HFFc6 (cell line): ENCODE data around the gene EME1. TPM values are rescaled to one million over a fixed set of nuclear protein-coding genes. Genes with fewer than 3 reads are reported as not detected.

Experiments
- DNase-seq: peaks from one replicate; pipeline ENCODE4 v3.0.0-alpha.2; 2018
- H3K27ac Mint-ChIP-seq: 2 replicates; pipeline ENCODE4 v1.8.0; 2020; ENCODE audit warnings: mild to moderate bottlenecking, mixed read lengths
- H3K27me3 Mint-ChIP-seq: 2 replicates; pipeline ENCODE4 v1.8.0; 2021; ENCODE audit warnings: mild to moderate bottlenecking, moderate library complexity, mixed read lengths; ENCODE audit not compliant: insufficient read depth
- H3K36me3 Mint-ChIP-seq: 2 replicates; pipeline ENCODE4 v1.8.0; 2021; ENCODE audit warnings: low read depth, mixed read lengths
- H3K4me1 Mint-ChIP-seq: 2 replicates; pipeline ENCODE4 v1.8.0; 2020; ENCODE audit warnings: low read depth, mixed read lengths
- H3K4me3 Mint-ChIP-seq: 2 replicates; pipeline ENCODE4 v1.8.0; 2020; ENCODE audit warnings: mild to moderate bottlenecking, moderate library complexity, mixed read lengths
- H3K9me3 Mint-ChIP-seq: 2 replicates; pipeline ENCODE4 v1.8.0; 2020; ENCODE audit warnings: mild to moderate bottlenecking, mixed read lengths
- CTCF ChIP-seq: fragments of 200-600 bp; sonication (generic); IDR thresholded peaks from 2 replicates; pipeline ENCODE4 v1.5.0; 2021; ENCODE audit warnings: antibody characterized with exemption, mild to moderate bottlenecking
- total RNA-seq, 6 experiments: library from RNA; stranded (reverse); fragmentation: NEBNext Ultra II Directional; extraction: Animal tissue kit (Norgen Biotek cat#: 25700); gene quantifications; 2 replicates in 1 of 6; 3 replicates in 5 of 6; pipeline ENCODE4 v1.2.3, GENCODE V29; 2021

EME1 gene
- total RNA-seq, 6 experiments from 2014 or later, result 3.3 to 7.7 (median 6.5) TPM

- Mint-ChIP-seq H3K27me3 (peaks cover 2% of the 10 kb centered on the region; the same call in 1 of the 2 replicates), H3K4me3 (peak overlapping the region; percentile 99), H3K36me3 (peaks cover 27% of the 10 kb centered on the region), H3K9me3 (no peaks in the 10 kb centered on the region), H3K4me1 (peaks cover 33% of the 10 kb centered on the region), H3K27ac (peak overlapping the region; percentile 99; the same call in 1 of the 2 replicates)
- no peak for DNase-seq
- no peak for TF ChIP-seq CTCF
These were observed 676 bp downstream of the EME1 start for GRCh38 chr17:50373705-50374104.

- peaks cover 34% of the 10 kb centered on the region for H3K4me1 Mint-ChIP-seq
- H3K36me3 Mint-ChIP-seq, result peaks cover 24% of the 10 kb centered on the region
- DNase-seq, result no peak
- H3K27me3 Mint-ChIP-seq, result peaks cover 2% of the 10 kb centered on the region
- no peak overlapping the region; the same call in 1 of the 2 replicates for H3K27ac Mint-ChIP-seq
- TF ChIP-seq CTCF, result no peak
- no peak overlapping the region for H3K4me3 Mint-ChIP-seq
- no peaks in the 10 kb centered on the region for H3K9me3 Mint-ChIP-seq
These were observed 3.0 kb downstream of the EME1 start for GRCh38 chr17:50375858-50376538.

- no peaks in the 10 kb centered on the region; the same call in none of the 2 replicates for H3K27me3 Mint-ChIP-seq
- DNase-seq, result no peak
- H3K4me3 Mint-ChIP-seq, result no peak overlapping the region
- peaks cover 15% of the 10 kb centered on the region; the same call in 1 of the 2 replicates for H3K36me3 Mint-ChIP-seq
- 0 out of 2 replicates have a peak overlapping the region, but pooled peaks have one; percentile 9 for H3K27ac Mint-ChIP-seq
- H3K9me3 Mint-ChIP-seq, result no peaks in the 10 kb centered on the region
- peaks cover 18% of the 10 kb centered on the region for H3K4me1 Mint-ChIP-seq
- no peak for TF ChIP-seq CTCF
These were observed 6.5 kb downstream of the EME1 start for GRCh38 chr17:50379351-50380132.

GRCh38 chr17:50380369-50381259, 7.6 kb downstream of the EME1 start:
- peaks cover 24% of the 10 kb centered on the region for H3K36me3 Mint-ChIP-seq
- H3K9me3 Mint-ChIP-seq, result no peaks in the 10 kb centered on the region
- H3K27me3 Mint-ChIP-seq, result no peaks in the 10 kb centered on the region; the same call in none of the 2 replicates
- H3K27ac Mint-ChIP-seq, result peak overlapping the region; percentile 9; the same call in 1 of the 2 replicates
- H3K4me1 Mint-ChIP-seq, result peaks cover 18% of the 10 kb centered on the region
- no peak for DNase-seq
- no peak overlapping the region for H3K4me3 Mint-ChIP-seq
- peak; percentile 50; the same call in 1 of the 2 replicates for TF ChIP-seq CTCF

GRCh38 chr17:50381260-50381815, 8.3 kb downstream of the EME1 start:
- H3K36me3 Mint-ChIP-seq, result peaks cover 26% of the 10 kb centered on the region
- no peak for TF ChIP-seq CTCF
- H3K27me3 Mint-ChIP-seq, result no peaks in the 10 kb centered on the region; the same call in none of the 2 replicates
- no peak overlapping the region for H3K4me3 Mint-ChIP-seq
- H3K4me1 Mint-ChIP-seq, result peaks cover 18% of the 10 kb centered on the region
- no peaks in the 10 kb centered on the region for H3K9me3 Mint-ChIP-seq
- no peak for DNase-seq
- H3K27ac Mint-ChIP-seq, result no peak overlapping the region
